VCaP (cell line): ENCODE results near the gene FAM20C.
"Not testable (repeated sequence)": the region's sequence is repeated elsewhere in the genome, so short reads cannot be mapped to it uniquely, and the experiment has no call there.

ENCODE experiments used
- H3K27ac ChIP-seq: fragments of 450-650 bp; 2 replicates; pipeline ENCODE4 v1.5.1; 2017
- CTCF ChIP-seq: fragments of 450-650 bp; conservative IDR thresholded peaks from 2 replicates; pipeline ENCODE4 v1.5.1; 2017; ENCODE audit warnings: mild to moderate bottlenecking, moderate library complexity

Gene FAM20C

GRCh38 chr7:179209-179681 lies 13.1 kb upstream of the FAM20C start:
- H3K27ac ChIP-seq: no peak overlapping the region
- no peak for TF ChIP-seq CTCF

GRCh38 chr7:179948-180694 lies 12.2 kb upstream of the FAM20C start:
- no peak overlapping the region for H3K27ac ChIP-seq
- TF ChIP-seq CTCF: no peak

GRCh38 chr7:181738-182137 lies 10.6 kb upstream of the FAM20C start:
- H3K27ac ChIP-seq: no peak overlapping the region
- TF ChIP-seq CTCF: no peak

GRCh38 chr7:182502-182901 lies 9.9 kb upstream of the FAM20C start:
- not testable (repeated sequence) for H3K27ac ChIP-seq

- no peak overlapping the region for H3K27ac ChIP-seq
- TF ChIP-seq CTCF: no peak
These were observed 8.7 kb upstream of the FAM20C start for GRCh38 chr7:183496-184292.

GRCh38 chr7:184294-185264 lies 7.8 kb upstream of the FAM20C start:
- no peak for TF ChIP-seq CTCF

GRCh38 chr7:186516-187113 lies 5.8 kb upstream of the FAM20C start:
- no peak overlapping the region for H3K27ac ChIP-seq

More at GRCh38 chr7:184294-185264, 7.8 kb upstream of the FAM20C start:
- H3K27ac ChIP-seq: no peak overlapping the region

More at GRCh38 chr7:186516-187113, 5.8 kb upstream of the FAM20C start:
- TF ChIP-seq CTCF: no peak
